ENCODE results near the gene KCNQ1.

KCNQ1 gene

DNA sequence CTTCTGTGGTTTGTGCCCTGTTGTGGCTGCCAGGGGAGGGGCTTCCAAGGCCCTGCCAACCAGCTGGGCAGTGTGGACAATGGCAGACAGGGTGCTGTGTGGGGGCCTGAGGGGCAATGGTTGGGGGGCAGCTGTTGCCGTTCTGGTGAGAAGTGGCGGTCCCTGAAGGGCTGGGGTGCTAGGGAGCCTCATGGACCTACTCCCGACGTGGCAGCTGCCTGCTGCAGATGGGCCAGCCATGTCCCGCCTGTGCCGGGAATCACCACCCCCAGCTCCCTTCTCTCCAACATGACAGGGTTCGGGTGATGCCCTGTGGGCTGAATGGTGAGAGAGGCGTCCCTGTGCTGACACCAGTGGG is 74.2 kb downstream of the KCNQ1 start:
- TF ChIP-seq ESRRG (CRISPR knock-in tag; IDR thresholded peaks at IDR 0.05) (no peak), CSDC2 (CRISPR knock-in tag; IDR thresholded peaks at IDR 0.05) (no peak), ZC3H10 (CRISPR knock-in tag; IDR thresholded peaks at IDR 0.05) (no peak), TOX (CRISPR knock-in tag; IDR thresholded peaks at IDR 0.05; ENCODE audit: borderline replicate concordance) (no peak), ZNF565 (CRISPR knock-in tag; conservative IDR thresholded peaks at IDR 0.05; ENCODE audit: low read depth) (no peak), ZFP3 (CRISPR knock-in tag; IDR thresholded peaks at IDR 0.05) (no peak), SNAI2 (CRISPR knock-in tag; IDR thresholded peaks at IDR 0.05) (no peak), RARB (CRISPR knock-in tag; IDR thresholded peaks at IDR 0.05) (no peak), TCF4 (CRISPR knock-in tag; IDR thresholded peaks at IDR 0.05; ENCODE audit: borderline replicate concordance) (no peak), ARNTL (CRISPR knock-in tag; IDR thresholded peaks at IDR 0.05; ENCODE audit: borderline replicate concordance, low read depth) (no peak), ISL1 (CRISPR knock-in tag; IDR thresholded peaks at IDR 0.05) (no peak), ZNF8 (CRISPR knock-in tag; IDR thresholded peaks at IDR 0.05) (no peak)
- TF ChIP-seq, protein P1, sequence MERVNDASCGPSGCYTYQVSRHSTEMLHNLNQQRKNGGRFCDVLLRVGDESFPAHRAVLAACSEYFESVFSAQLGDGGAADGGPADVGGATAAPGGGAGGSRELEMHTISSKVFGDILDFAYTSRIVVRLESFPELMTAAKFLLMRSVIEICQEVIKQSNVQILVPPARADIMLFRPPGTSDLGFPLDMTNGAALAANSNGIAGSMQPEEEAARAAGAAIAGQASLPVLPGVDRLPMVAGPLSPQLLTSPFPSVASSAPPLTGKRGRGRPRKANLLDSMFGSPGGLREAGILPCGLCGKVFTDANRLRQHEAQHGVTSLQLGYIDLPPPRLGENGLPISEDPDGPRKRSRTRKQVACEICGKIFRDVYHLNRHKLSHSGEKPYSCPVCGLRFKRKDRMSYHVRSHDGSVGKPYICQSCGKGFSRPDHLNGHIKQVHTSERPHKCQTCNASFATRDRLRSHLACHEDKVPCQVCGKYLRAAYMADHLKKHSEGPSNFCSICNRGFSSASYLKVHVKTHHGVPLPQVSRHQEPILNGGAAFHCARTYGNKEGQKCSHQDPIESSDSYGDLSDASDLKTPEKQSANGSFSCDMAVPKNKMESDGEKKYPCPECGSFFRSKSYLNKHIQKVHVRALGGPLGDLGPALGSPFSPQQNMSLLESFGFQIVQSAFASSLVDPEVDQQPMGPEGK (CRISPR knock-in tag; IDR thresholded peaks at IDR 0.05; ENCODE audit: borderline replicate concordance), result no peak
- no peak for ATAC-seq

GRCh38 chr11:2519517-2519861 is 74.7 kb downstream of the KCNQ1 start:
- ATAC-seq, result no peak
- TF ChIP-seq BACH2 (CRISPR knock-in tag; IDR thresholded peaks at IDR 0.05; ENCODE audit: borderline replicate concordance) (no peak), GLIS3 (CRISPR knock-in tag; IDR thresholded peaks at IDR 0.05) (no peak)

- no peak for ATAC-seq
- no peak for TF ChIP-seq GLIS3 (CRISPR knock-in tag; IDR thresholded peaks at IDR 0.05)
- no peak for TF ChIP-seq ESRRG (CRISPR knock-in tag; IDR thresholded peaks at IDR 0.05)
- TF ChIP-seq, protein P2, sequence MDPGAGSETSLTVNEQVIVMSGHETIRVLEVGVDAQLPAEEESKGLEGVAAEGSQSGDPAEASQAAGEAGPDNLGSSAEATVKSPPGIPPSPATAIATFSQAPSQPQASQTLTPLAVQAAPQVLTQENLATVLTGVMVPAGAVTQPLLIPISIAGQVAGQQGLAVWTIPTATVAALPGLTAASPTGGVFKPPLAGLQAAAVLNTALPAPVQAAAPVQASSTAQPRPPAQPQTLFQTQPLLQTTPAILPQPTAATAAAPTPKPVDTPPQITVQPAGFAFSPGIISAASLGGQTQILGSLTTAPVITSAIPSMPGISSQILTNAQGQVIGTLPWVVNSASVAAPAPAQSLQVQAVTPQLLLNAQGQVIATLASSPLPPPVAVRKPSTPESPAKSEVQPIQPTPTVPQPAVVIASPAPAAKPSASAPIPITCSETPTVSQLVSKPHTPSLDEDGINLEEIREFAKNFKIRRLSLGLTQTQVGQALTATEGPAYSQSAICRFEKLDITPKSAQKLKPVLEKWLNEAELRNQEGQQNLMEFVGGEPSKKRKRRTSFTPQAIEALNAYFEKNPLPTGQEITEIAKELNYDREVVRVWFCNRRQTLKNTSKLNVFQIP (CRISPR knock-in tag; IDR thresholded peaks at IDR 0.05; ENCODE audit: borderline replicate concordance, low read depth), result no peak
- TF ChIP-seq, protein P1 (CRISPR knock-in tag; IDR thresholded peaks at IDR 0.05; ENCODE audit: borderline replicate concordance), result no peak
- TF ChIP-seq CSDC2 (CRISPR knock-in tag; IDR thresholded peaks at IDR 0.05), result no peak
- TF ChIP-seq TSHZ2 (CRISPR knock-in tag; IDR thresholded peaks at IDR 0.05), result no peak
- TF ChIP-seq PPARA (CRISPR knock-in tag; IDR thresholded peaks at IDR 0.05; ENCODE audit: borderline replicate concordance), result no peak
- no peak for TF ChIP-seq ARNTL (CRISPR knock-in tag; IDR thresholded peaks at IDR 0.05; ENCODE audit: borderline replicate concordance, low read depth)
- TF ChIP-seq ISL1 (CRISPR knock-in tag; IDR thresholded peaks at IDR 0.05), result no peak
- TF ChIP-seq ZFP30 (CRISPR knock-in tag; IDR thresholded peaks at IDR 0.05), result no peak
- no peak for TF ChIP-seq SNAI2 (CRISPR knock-in tag; IDR thresholded peaks at IDR 0.05)
- no peak for TF ChIP-seq TCF4 (CRISPR knock-in tag; IDR thresholded peaks at IDR 0.05; ENCODE audit: borderline replicate concordance)
- no peak for TF ChIP-seq ZC3H10 (CRISPR knock-in tag; IDR thresholded peaks at IDR 0.05)
- TF ChIP-seq TOX (CRISPR knock-in tag; IDR thresholded peaks at IDR 0.05; ENCODE audit: borderline replicate concordance), result no peak
- TF ChIP-seq, protein P3, sequence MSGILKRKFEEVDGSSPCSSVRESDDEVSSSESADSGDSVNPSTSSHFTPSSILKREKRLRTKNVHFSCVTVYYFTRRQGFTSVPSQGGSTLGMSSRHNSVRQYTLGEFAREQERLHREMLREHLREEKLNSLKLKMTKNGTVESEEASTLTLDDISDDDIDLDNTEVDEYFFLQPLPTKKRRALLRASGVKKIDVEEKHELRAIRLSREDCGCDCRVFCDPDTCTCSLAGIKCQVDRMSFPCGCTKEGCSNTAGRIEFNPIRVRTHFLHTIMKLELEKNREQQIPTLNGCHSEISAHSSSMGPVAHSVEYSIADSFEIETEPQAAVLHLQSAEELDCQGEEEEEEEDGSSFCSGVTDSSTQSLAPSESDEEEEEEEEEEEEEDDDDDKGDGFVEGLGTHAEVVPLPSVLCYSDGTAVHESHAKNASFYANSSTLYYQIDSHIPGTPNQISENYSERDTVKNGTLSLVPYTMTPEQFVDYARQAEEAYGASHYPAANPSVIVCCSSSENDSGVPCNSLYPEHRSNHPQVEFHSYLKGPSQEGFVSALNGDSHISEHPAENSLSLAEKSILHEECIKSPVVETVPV (CRISPR knock-in tag; IDR thresholded peaks at IDR 0.05), result no peak
Measured at GRCh38 chr11:2519862-2520735, 75.3 kb downstream of the KCNQ1 start.

Measured in SK-N-SH treated with all-trans-retinoic acid at 6 μM for 48 hours (cell line).